SK-N-SH (cell line): ENCODE results near the gene SLC2A8. TPM values are rescaled to one million over a fixed set of nuclear protein-coding genes. Genes with fewer than 3 reads are reported as not detected.

Experiments
- CTCF ChIA-PET: fragments of 300-600, 350-600 bp; formaldehyde crosslinking; extraction: SDS; loops from one replicate; lab custom pipeline; 2021; lab: Yijun Ruan, JAX
- POLR2A ChIA-PET: fragments of 350-600 bp; sonication (Branson Sonifier 250); formaldehyde crosslinking; extraction: SDS; loops from one replicate; lab custom pipeline; 2020; ENCODE audit warnings: antibody characterized with exemption, inconsistent platforms; lab: Yijun Ruan, JAX
- DNase-seq: peaks from one replicate; pipeline ENCODE4 v3.0.0; 2012
- H2AFZ ChIP-seq: fragments of 200-600 bp; sonication (generic); 2 replicates; pipeline ENCODE4 v1.8.1; 2016; ENCODE audit warnings: antibody characterized with exemption, mild to moderate bottlenecking, low read depth
- H3F3A ChIP-seq: fragments of 200-600 bp; sonication (generic); replicated peaks from 2 replicates; pipeline ENCODE3; 2016; ENCODE audit warnings: antibody characterized with exemption, mild to moderate bottlenecking; ENCODE audit not compliant: insufficient read depth
- H3K27ac ChIP-seq, 2 experiments: fragments of 200-500 bp in 1 of 2; fragments of 200-600 bp in 1 of 2; sonication (Bioruptor generic) in 1 of 2; sonication (generic), shearing (Covaris generic) in 1 of 2; 2 replicates each; pipeline versions ENCODE4 v1.5.1 to v1.6.1; 2014 to 2016; ENCODE audit warnings: low read depth in 2 of 2, inconsistent platforms in 1 of 2, low read length in 1 of 2, mild to moderate bottlenecking in 1 of 2, mixed read lengths in 1 of 2
- H3K27me3 ChIP-seq: fragments of 200-600 bp; sonication (generic), shearing (Covaris generic); 2 replicates; pipeline ENCODE4 v1.6.1; 2016; ENCODE audit warnings: mixed run types; ENCODE audit not compliant: insufficient read depth
- H3K36me3 ChIP-seq, 2 experiments: fragments of 200-500 bp in 1 of 2; fragments of 200-600 bp in 1 of 2; sonication (Bioruptor generic) in 1 of 2; sonication (generic) in 1 of 2; replicated peaks in 1 of 2; 2 replicates each; pipeline versions ENCODE3 to v1.5.1; 2014 to 2016; ENCODE audit warnings: low read length in 1 of 2, mild to moderate bottlenecking in 1 of 2; ENCODE audit not compliant: insufficient read depth in 2 of 2, control insufficient read depth in 1 of 2
- H3K4me1 ChIP-seq, 2 experiments: fragments of 200-500 bp in 1 of 2; fragments of 200-600 bp in 1 of 2; sonication (Bioruptor generic) in 1 of 2; sonication (generic), shearing (Covaris generic) in 1 of 2; 2 replicates each; pipeline versions ENCODE4 v1.5.1 to v1.6.1; 2014 to 2016; ENCODE audit warnings: low read depth in 1 of 2, low read length in 1 of 2, mixed run types in 1 of 2; ENCODE audit not compliant: insufficient read depth in 2 of 2, control insufficient read depth in 1 of 2
- H3K4me2 ChIP-seq: fragments of 200-600 bp; sonication (generic), shearing (Covaris generic); 2 replicates; pipeline ENCODE4 v1.6.1; 2017; ENCODE audit warnings: mixed run types
- H3K4me3 ChIP-seq, 2 experiments: fragments of 200-500 bp in 1 of 2; fragments of 200-600 bp in 1 of 2; sonication (Bioruptor generic) in 1 of 2; sonication (generic), shearing (Covaris generic) in 1 of 2; 2 replicates each; pipeline versions ENCODE4 v1.5.1 to v1.8.1; 2014 to 2016; ENCODE audit warnings: low read depth in 2 of 2, inconsistent platforms in 1 of 2, low read length in 1 of 2, mild to moderate bottlenecking in 1 of 2, mixed read lengths in 1 of 2, moderate library complexity in 1 of 2
- H3K79me2 ChIP-seq: fragments of 200-600 bp; sonication (generic); 2 replicates; pipeline ENCODE4 v1.8.1; 2017; ENCODE audit warnings: mild to moderate bottlenecking; ENCODE audit not compliant: insufficient read depth
- H3K9ac ChIP-seq: fragments of 200-600 bp; sonication (generic); 2 replicates; pipeline ENCODE4 v1.6.1; 2017; ENCODE audit warnings: mixed run types
- H3K9me2 ChIP-seq: fragments of 200-600 bp; sonication (generic); 2 replicates; pipeline ENCODE4 v1.6.1; 2017; ENCODE audit warnings: mixed run types
- H3K9me3 ChIP-seq: fragments of 200-600 bp; sonication (generic); 2 replicates; pipeline ENCODE4 v1.6.1; 2017; ENCODE audit warnings: mixed run types, mild to moderate bottlenecking, moderate library complexity
- H4K20me1 ChIP-seq: fragments of 200-600 bp; sonication (generic); 2 replicates; pipeline ENCODE4 v1.6.1; 2017; ENCODE audit warnings: mild to moderate bottlenecking, mixed run types; ENCODE audit not compliant: insufficient read depth
- ELF1 ChIP-seq: IDR thresholded peaks from 2 replicates; pipeline ENCODE4 v1.4.0; 2012
- EZH2phosphoT487 ChIP-seq: fragments of 200-600 bp; sonication (generic); IDR thresholded peaks from 2 replicates; pipeline ENCODE4 v1.6.1; 2017; ENCODE audit warnings: low read depth, mixed run types, mild to moderate bottlenecking, antibody characterized with exemption, moderate library complexity, borderline replicate concordance
- GABPA ChIP-seq: IDR thresholded peaks from 2 replicates; pipeline ENCODE4 v1.4.0; 2012; ENCODE audit warnings: low read depth, mild to moderate bottlenecking
- GATA2 ChIP-seq: sonication (generic); formaldehyde crosslinking; IDR thresholded peaks from 2 replicates; pipeline ENCODE4 v1.5.0; 2020; ENCODE audit warnings: mild to moderate bottlenecking, missing genetic modification reagents
- IRF3 ChIP-seq: fragments of 150-350 bp; IDR thresholded peaks from 2 replicates; pipeline ENCODE4 v1.6.1; 2016; ENCODE audit warnings: mild to moderate bottlenecking, low read depth, low read length
- JUND ChIP-seq: IDR thresholded peaks from 2 replicates; pipeline ENCODE4 v1.4.0; 2012
- MEF2A ChIP-seq: IDR thresholded peaks from 2 replicates; pipeline ENCODE4 v1.4.0; 2012; ENCODE audit warnings: low read depth, borderline replicate concordance
- MXI1 ChIP-seq: IDR thresholded peaks from 2 replicates; pipeline ENCODE4 v1.6.1; 2012; ENCODE audit warnings: mild to moderate bottlenecking, low read depth, low read length, improper control_type of control experiment
- NFIC ChIP-seq: IDR thresholded peaks from 2 replicates; pipeline ENCODE4 v1.4.0; 2012; ENCODE audit warnings: borderline replicate concordance
- POLR2AphosphoS5 ChIP-seq: IDR thresholded peaks from 2 replicates; pipeline ENCODE4 v1.6.1; 2012; ENCODE audit warnings: low read depth, low read length
- RAD21 ChIP-seq: IDR thresholded peaks from 2 replicates; pipeline ENCODE4 v1.6.1; 2012; ENCODE audit warnings: mild to moderate bottlenecking, low read length
- RFX5 ChIP-seq: IDR thresholded peaks from 2 replicates; pipeline ENCODE4 v1.6.1; 2012; ENCODE audit warnings: mild to moderate bottlenecking, improper control_type of control experiment, low read length
- RXRA ChIP-seq: IDR thresholded peaks from 2 replicates; pipeline ENCODE4 v1.4.0; 2012; ENCODE audit warnings: low read depth, mild to moderate bottlenecking, borderline replicate concordance
- SIN3A ChIP-seq: IDR thresholded peaks from 2 replicates; pipeline ENCODE4 v1.6.1; 2012; ENCODE audit warnings: low read depth, mild to moderate bottlenecking, low read length, moderate library complexity, borderline replicate concordance
- SMC3 ChIP-seq: IDR thresholded peaks from 2 replicates; pipeline ENCODE4 v1.6.1; 2012; ENCODE audit warnings: low read depth, low read length, improper control_type of control experiment
- TCF12 ChIP-seq: IDR thresholded peaks from 2 replicates; pipeline ENCODE4 v1.4.0; 2012
- WGBS: methylation state at CpG from one replicate; pipeline ENCODE4 v1.1.6; 2017; ENCODE audit warnings: low lambda C conversion rate; 5-methylcytosine and 5-hydroxymethylcytosine counted together
- polyA plus RNA-seq, 3 experiments: library from polyadenylated mRNA; depleted of rRNA; stranded (reverse); fragments of >200 nt; gene quantifications; 2 replicates each; pipeline ENCODE4 v1.2.3, GENCODE V29; 2012
- TF ChIP-seq, protein P1 (sequence below): fragments of 200-600 bp; sonication (generic); IDR thresholded peaks from 2 replicates; pipeline ENCODE4 v1.6.1; 2017; ENCODE audit warnings: antibody characterized with exemption, mild to moderate bottlenecking, moderate library complexity
- TF ChIP-seq, protein P2 (sequence below): fragments of 150-350 bp; IDR thresholded peaks from 2 replicates; pipeline ENCODE4 v1.6.1; 2017; ENCODE audit warnings: antibody characterized with exemption, low read length, low read depth, borderline replicate concordance

SLC2A8 gene
- polyA plus RNA-seq, 1 of the 3 experiments (the other 2 are of a cell fraction), result 15.1 TPM

GRCh38 chr9:127415141-127415540 is 18.2 kb downstream of the SLC2A8 start:
- Histone ChIP-seq H3K36me3 (no peaks in the 10 kb centered on the region), H3K4me2 (no peak overlapping the region)

GRCh38 chr9:127415657-127416056 is 18.7 kb downstream of the SLC2A8 start:
- 73% methylated on average over 1 of the region's 1 CpG for WGBS
- Histone ChIP-seq H3K27me3 (no peaks in the 10 kb centered on the region), H3K27ac (no peak overlapping the region), H3F3A (no peaks in the 10 kb centered on the region), H2AFZ (no peak overlapping the region), H3K36me3 (no peaks in the 10 kb centered on the region), H3K9ac (no peak overlapping the region), H3K9me3 (no peaks in the 10 kb centered on the region), H3K9me2 (no peaks in the 10 kb centered on the region), H4K20me1 (no peaks in the 10 kb centered on the region), H3K4me2 (no peak overlapping the region), H3K4me1 (peaks cover 0 to 7% of the 10 kb centered on the region in 2 experiments; a peak in 1 of 4 replicates), H3K79me2 (no peaks in the 10 kb centered on the region), H3K4me3 (no peak overlapping the region)
- no peak for DNase-seq
- TF ChIP-seq SMC3 (no peak), ELF1 (no peak), MXI1 (no peak), EZH2phosphoT487 (no peak), NFIC (no peak), IRF3 (no peak), TCF12 (no peak), JUND (no peak), MEF2A (no peak), SIN3A (no peak), GABPA (no peak), RFX5 (no peak), GATA2 (CRISPR knock-in tag) (no peak), POLR2AphosphoS5 (no peak), RXRA (no peak), RAD21 (no peak)
- ChIA-PET POLR2A (interaction anchor here (1.0 to 1.6 kb wide), 2 partner anchors 8 to 9 kb away, joined by 3 to 4 read pairs; partner anchors contain the start of gene ZNF79), CTCF (interaction anchor here (0.8 kb wide), 1 partner anchor 475 kb away, joined by 5 read pairs; no protein-coding TSS in a partner anchor)

More at GRCh38 chr9:127415141-127415540, 18.2 kb downstream of the SLC2A8 start:
- H3F3A ChIP-seq, result no peaks in the 10 kb centered on the region
- no peaks in the 10 kb centered on the region for H3K27me3 ChIP-seq
- WGBS, result 98% methylated on average over 4 of the region's 4 CpGs
- ChIA-PET CTCF (no interaction called here), POLR2A (interaction anchor here (1.0 to 1.6 kb wide), 2 partner anchors 8 to 9 kb away, joined by 3 to 4 read pairs; partner anchors contain the start of gene ZNF79)
- no peak for TF ChIP-seq MEF2A
- TF ChIP-seq, protein P1, sequence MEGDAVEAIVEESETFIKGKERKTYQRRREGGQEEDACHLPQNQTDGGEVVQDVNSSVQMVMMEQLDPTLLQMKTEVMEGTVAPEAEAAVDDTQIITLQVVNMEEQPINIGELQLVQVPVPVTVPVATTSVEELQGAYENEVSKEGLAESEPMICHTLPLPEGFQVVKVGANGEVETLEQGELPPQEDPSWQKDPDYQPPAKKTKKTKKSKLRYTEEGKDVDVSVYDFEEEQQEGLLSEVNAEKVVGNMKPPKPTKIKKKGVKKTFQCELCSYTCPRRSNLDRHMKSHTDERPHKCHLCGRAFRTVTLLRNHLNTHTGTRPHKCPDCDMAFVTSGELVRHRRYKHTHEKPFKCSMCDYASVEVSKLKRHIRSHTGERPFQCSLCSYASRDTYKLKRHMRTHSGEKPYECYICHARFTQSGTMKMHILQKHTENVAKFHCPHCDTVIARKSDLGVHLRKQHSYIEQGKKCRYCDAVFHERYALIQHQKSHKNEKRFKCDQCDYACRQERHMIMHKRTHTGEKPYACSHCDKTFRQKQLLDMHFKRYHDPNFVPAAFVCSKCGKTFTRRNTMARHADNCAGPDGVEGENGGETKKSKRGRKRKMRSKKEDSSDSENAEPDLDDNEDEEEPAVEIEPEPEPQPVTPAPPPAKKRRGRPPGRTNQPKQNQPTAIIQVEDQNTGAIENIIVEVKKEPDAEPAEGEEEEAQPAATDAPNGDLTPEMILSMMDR, result no peak
- TF ChIP-seq, protein P2, sequence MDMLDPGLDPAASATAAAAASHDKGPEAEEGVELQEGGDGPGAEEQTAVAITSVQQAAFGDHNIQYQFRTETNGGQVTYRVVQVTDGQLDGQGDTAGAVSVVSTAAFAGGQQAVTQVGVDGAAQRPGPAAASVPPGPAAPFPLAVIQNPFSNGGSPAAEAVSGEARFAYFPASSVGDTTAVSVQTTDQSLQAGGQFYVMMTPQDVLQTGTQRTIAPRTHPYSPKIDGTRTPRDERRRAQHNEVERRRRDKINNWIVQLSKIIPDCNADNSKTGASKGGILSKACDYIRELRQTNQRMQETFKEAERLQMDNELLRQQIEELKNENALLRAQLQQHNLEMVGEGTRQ, result no peak
- no peak for DNase-seq
- peaks cover 0 to 7% of the 10 kb centered on the region in 2 experiments; a peak in 1 of 4 replicates for H3K4me1 ChIP-seq
- H4K20me1 ChIP-seq, result no peaks in the 10 kb centered on the region
- H3K9me3 ChIP-seq, result no peaks in the 10 kb centered on the region
- no peaks in the 10 kb centered on the region for H3K9me2 ChIP-seq
- H3K4me3 ChIP-seq, result no peak overlapping the region
- H3K27ac ChIP-seq, result no peak overlapping the region
- H2AFZ ChIP-seq, result no peak overlapping the region
- H3K9ac ChIP-seq, result no peak overlapping the region
- no peaks in the 10 kb centered on the region for H3K79me2 ChIP-seq
